Measurements from ENCODE around the gene RBM6.

The RBM6 gene

GRCh38 chr3:49942651-49943050 lies 2.7 kb downstream of the RBM6 start:
- Histone ChIP-seq H3K9me3 (ENCODE audit: insufficient read depth, low read depth, low read length) (no peaks in the 10 kb centered on the region), H3K9ac (ENCODE audit: low read depth, low read length) (no peak overlapping the region), H3K27ac (ENCODE audit: low read depth, low read length) (no peak overlapping the region), H3K36me3 (ENCODE audit: insufficient read depth, low read length) (peaks cover 9% of the 10 kb centered on the region; the same call in 1 of the 2 replicates), H3K4me3 (ENCODE audit: low read length) (no peak overlapping the region), H3K27me3 (ENCODE audit: insufficient read depth, low read length) (no peaks in the 10 kb centered on the region), H3K4me1 (ENCODE audit: insufficient read depth, low read length) (no peaks in the 10 kb centered on the region)
- WGBS, result 99% methylated on average over 2 of the region's 2 CpGs

DNA sequence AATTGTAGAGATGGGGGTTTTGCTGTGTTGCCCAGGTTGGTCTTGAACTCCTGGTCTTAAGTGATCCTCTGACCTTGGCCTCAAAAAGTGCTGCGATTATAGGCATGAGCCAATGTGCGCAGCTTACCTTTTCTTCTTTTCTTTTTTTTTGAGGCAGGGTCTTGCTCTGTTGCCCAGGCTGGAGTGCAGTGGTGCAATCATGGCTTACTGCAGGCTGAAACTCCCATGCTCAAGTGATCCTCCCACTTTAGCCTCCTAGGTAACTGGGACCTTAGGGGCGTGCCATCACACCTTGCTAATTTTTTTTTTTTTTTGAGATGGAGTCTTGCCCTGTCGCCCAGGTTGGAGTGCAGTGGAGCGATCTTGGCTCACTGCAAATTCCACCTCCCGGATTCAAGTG lies 13.0 kb downstream of the RBM6 start:
- H3K4me1 ChIP-seq (ENCODE audit: insufficient read depth, low read length), result no peaks in the 10 kb centered on the region
- H3K4me3 ChIP-seq (ENCODE audit: low read length), result no peak overlapping the region
- no peaks in the 10 kb centered on the region for H3K9me3 ChIP-seq (ENCODE audit: insufficient read depth, low read depth, low read length)
- H3K9ac ChIP-seq (ENCODE audit: low read depth, low read length), result no peak overlapping the region
- no peak overlapping the region for H3K27ac ChIP-seq (ENCODE audit: low read depth, low read length)
- 95% methylated on average over 6 of the region's 6 CpGs for WGBS
- no peaks in the 10 kb centered on the region for H3K27me3 ChIP-seq (ENCODE audit: insufficient read depth, low read length)
- H3K36me3 ChIP-seq (ENCODE audit: insufficient read depth, low read length), result no peaks in the 10 kb centered on the region

DNA sequence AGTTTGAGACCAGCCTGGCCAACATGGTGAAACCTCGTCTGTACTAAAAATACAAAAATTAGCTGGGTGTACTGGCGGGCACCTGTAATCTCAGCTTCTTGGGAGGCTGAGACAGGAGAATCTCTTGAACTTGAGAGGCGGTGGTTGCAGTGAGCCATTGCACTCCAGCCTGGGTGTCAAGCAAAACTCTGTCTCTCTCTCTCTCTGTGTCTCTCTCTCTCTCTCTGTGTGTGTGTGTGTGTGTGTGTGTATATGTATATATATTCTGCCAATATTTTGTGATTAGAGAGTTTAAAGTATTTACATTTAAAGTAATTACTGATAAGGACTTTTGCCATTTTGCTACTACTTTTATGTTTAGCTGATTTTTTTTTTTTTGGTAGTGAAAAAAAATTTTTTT lies 15.7 kb downstream of the RBM6 start:
- no peak overlapping the region for H3K27ac ChIP-seq (ENCODE audit: low read depth, low read length)
- no peak overlapping the region for H3K4me3 ChIP-seq (ENCODE audit: low read length)
- no peaks in the 10 kb centered on the region for H3K27me3 ChIP-seq (ENCODE audit: insufficient read depth, low read length)
- H3K9ac ChIP-seq (ENCODE audit: low read depth, low read length), result no peak overlapping the region
- WGBS, result 95% methylated on average over 3 of the region's 3 CpGs
- no peaks in the 10 kb centered on the region for H3K9me3 ChIP-seq (ENCODE audit: insufficient read depth, low read depth, low read length)
- H3K4me1 ChIP-seq (ENCODE audit: insufficient read depth, low read length), result no peaks in the 10 kb centered on the region
- H3K36me3 ChIP-seq (ENCODE audit: insufficient read depth, low read length), result no peaks in the 10 kb centered on the region

GRCh38 chr3:49966233-49966942 lies 26.4 kb downstream of the RBM6 start:
- Histone ChIP-seq H3K9ac (ENCODE audit: low read depth, low read length) (no peak overlapping the region), H3K36me3 (ENCODE audit: insufficient read depth, low read length) (peaks cover 33% of the 10 kb centered on the region), H3K9me3 (ENCODE audit: insufficient read depth, low read depth, low read length) (no peaks in the 10 kb centered on the region), H3K4me3 (ENCODE audit: low read length) (no peak overlapping the region), H3K27me3 (ENCODE audit: insufficient read depth, low read length) (no peaks in the 10 kb centered on the region), H3K27ac (ENCODE audit: low read depth, low read length) (no peak overlapping the region), H3K4me1 (ENCODE audit: insufficient read depth, low read length) (no peaks in the 10 kb centered on the region)
- 86% methylated on average over 1 of the region's 1 CpG for WGBS

DNA sequence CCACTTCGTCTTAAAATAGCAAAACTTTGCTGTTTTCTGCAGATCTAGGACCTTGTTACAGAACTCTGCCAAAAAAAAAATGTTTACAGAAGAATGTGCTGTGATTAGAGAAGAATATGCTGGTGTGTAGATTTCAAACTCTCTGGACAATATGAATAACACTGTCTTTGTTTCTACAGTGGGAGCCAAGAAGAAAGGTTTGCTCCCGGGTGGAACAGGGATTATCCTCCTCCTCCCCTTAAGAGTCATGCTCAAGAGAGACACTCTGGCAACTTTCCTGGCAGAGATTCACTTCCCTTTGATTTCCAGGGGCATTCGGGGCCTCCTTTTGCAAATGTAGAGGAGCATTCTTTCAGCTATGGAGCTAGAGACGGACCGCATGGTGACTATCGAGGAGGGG lies 27.3 kb downstream of the RBM6 start:
- Histone ChIP-seq H3K9ac (ENCODE audit: low read depth, low read length) (no peak overlapping the region), H3K4me3 (ENCODE audit: low read length) (no peak overlapping the region), H3K4me1 (ENCODE audit: insufficient read depth, low read length) (no peaks in the 10 kb centered on the region), H3K36me3 (ENCODE audit: insufficient read depth, low read length) (peaks cover 41% of the 10 kb centered on the region), H3K27me3 (ENCODE audit: insufficient read depth, low read length) (no peaks in the 10 kb centered on the region), H3K9me3 (ENCODE audit: insufficient read depth, low read depth, low read length) (no peaks in the 10 kb centered on the region), H3K27ac (ENCODE audit: low read depth, low read length) (no peak overlapping the region)
- 93% methylated on average over 6 of the region's 6 CpGs for WGBS

- no peaks in the 10 kb centered on the region for H3K9me3 ChIP-seq (ENCODE audit: insufficient read depth, low read depth, low read length)
- no peaks in the 10 kb centered on the region for H3K27me3 ChIP-seq (ENCODE audit: insufficient read depth, low read length)
- H3K9ac ChIP-seq (ENCODE audit: low read depth, low read length), result no peak overlapping the region
- 95% methylated on average over 8 of the region's 8 CpGs for WGBS
- H3K4me3 ChIP-seq (ENCODE audit: low read length), result no peak overlapping the region
- no peak overlapping the region for H3K27ac ChIP-seq (ENCODE audit: low read depth, low read length)
- H3K36me3 ChIP-seq (ENCODE audit: insufficient read depth, low read length), result peaks cover 44% of the 10 kb centered on the region
- no peaks in the 10 kb centered on the region for H3K4me1 ChIP-seq (ENCODE audit: insufficient read depth, low read length)
These were observed 28.4 kb downstream of the RBM6 start for GRCh38 chr3:49968346-49968745.

GRCh38 chr3:49972656-49973055 lies 32.7 kb downstream of the RBM6 start:
- H3K27me3 ChIP-seq (ENCODE audit: insufficient read depth, low read length), result no peaks in the 10 kb centered on the region
- H3K4me3 ChIP-seq (ENCODE audit: low read length), result no peak overlapping the region
- H3K9ac ChIP-seq (ENCODE audit: low read depth, low read length), result no peak overlapping the region
- peaks cover 9% of the 10 kb centered on the region; the same call in 1 of the 2 replicates for H3K4me1 ChIP-seq (ENCODE audit: insufficient read depth, low read length)
- 96% methylated on average over 10 of the region's 10 CpGs for WGBS
- peaks cover 46% of the 10 kb centered on the region for H3K36me3 ChIP-seq (ENCODE audit: insufficient read depth, low read length)
- H3K27ac ChIP-seq (ENCODE audit: low read depth, low read length), result no peak overlapping the region
- no peaks in the 10 kb centered on the region for H3K9me3 ChIP-seq (ENCODE audit: insufficient read depth, low read depth, low read length)

GRCh38 chr3:49976942-49977341 lies 37.0 kb downstream of the RBM6 start:
- H3K4me1 ChIP-seq (ENCODE audit: insufficient read depth, low read length), result peaks cover 9% of the 10 kb centered on the region; the same call in 1 of the 2 replicates
- WGBS, result 83% methylated on average over 2 of the region's 2 CpGs
- H3K27ac ChIP-seq (ENCODE audit: low read depth, low read length), result no peak overlapping the region
- H3K36me3 ChIP-seq (ENCODE audit: insufficient read depth, low read length), result peaks cover 49% of the 10 kb centered on the region
- H3K9ac ChIP-seq (ENCODE audit: low read depth, low read length), result no peak overlapping the region
- H3K4me3 ChIP-seq (ENCODE audit: low read length), result no peak overlapping the region
- H3K9me3 ChIP-seq (ENCODE audit: insufficient read depth, low read depth, low read length), result no peaks in the 10 kb centered on the region
- H3K27me3 ChIP-seq (ENCODE audit: insufficient read depth, low read length), result no peaks in the 10 kb centered on the region

- 72% methylated on average over 13 of the region's 13 CpGs for WGBS
- Histone ChIP-seq H3K9ac (ENCODE audit: low read depth, low read length) (no peak overlapping the region), H3K4me3 (ENCODE audit: low read length) (no peak overlapping the region), H3K4me1 (ENCODE audit: insufficient read depth, low read length) (no peaks in the 10 kb centered on the region), H3K9me3 (ENCODE audit: insufficient read depth, low read depth, low read length) (no peaks in the 10 kb centered on the region), H3K36me3 (ENCODE audit: insufficient read depth, low read length) (peaks cover 29% of the 10 kb centered on the region), H3K27me3 (ENCODE audit: insufficient read depth, low read length) (no peaks in the 10 kb centered on the region), H3K27ac (ENCODE audit: low read depth, low read length) (no peak overlapping the region)
These were observed 44.4 kb downstream of the RBM6 start for GRCh38 chr3:49984394-49984793.

DNA sequence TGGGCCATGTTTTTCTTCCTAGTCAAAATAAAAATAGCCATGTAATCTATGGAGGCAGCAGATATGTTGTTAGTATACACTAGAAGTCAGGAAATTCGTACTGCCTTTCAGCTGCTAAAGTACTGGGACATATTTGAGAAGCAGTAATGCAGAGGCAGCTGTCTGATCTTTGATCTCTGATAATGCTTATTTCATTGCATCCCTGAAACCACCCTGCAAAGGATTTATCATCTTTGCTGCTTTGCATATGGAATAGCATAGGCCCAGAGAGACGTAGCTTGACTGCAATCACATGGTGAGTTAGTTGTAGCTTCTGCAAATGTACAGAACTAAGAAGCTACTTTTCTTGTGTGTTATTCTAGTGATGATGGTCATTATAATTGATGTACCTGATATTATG lies 52.4 kb downstream of the RBM6 start:
- Histone ChIP-seq H3K9ac (ENCODE audit: low read depth, low read length) (no peak overlapping the region), H3K4me3 (ENCODE audit: low read length) (no peak overlapping the region), H3K36me3 (ENCODE audit: insufficient read depth, low read length) (peaks cover 31% of the 10 kb centered on the region), H3K27ac (ENCODE audit: low read depth, low read length) (no peak overlapping the region), H3K27me3 (ENCODE audit: insufficient read depth, low read length) (no peaks in the 10 kb centered on the region), H3K9me3 (ENCODE audit: insufficient read depth, low read depth, low read length) (no peaks in the 10 kb centered on the region), H3K4me1 (ENCODE audit: insufficient read depth, low read length) (peaks cover 12% of the 10 kb centered on the region)
- WGBS, result 91% methylated on average over 2 of the region's 2 CpGs

- no peaks in the 10 kb centered on the region for H3K9me3 ChIP-seq (ENCODE audit: insufficient read depth, low read depth, low read length)
- no peak overlapping the region for H3K4me3 ChIP-seq (ENCODE audit: low read length)
- H3K27ac ChIP-seq (ENCODE audit: low read depth, low read length), result no peak overlapping the region
- no peak overlapping the region for H3K9ac ChIP-seq (ENCODE audit: low read depth, low read length)
- peaks cover 14% of the 10 kb centered on the region for H3K4me1 ChIP-seq (ENCODE audit: insufficient read depth, low read length)
- WGBS, result no CpG with 5 or more reads among the region's 1 CpG
- no peaks in the 10 kb centered on the region for H3K27me3 ChIP-seq (ENCODE audit: insufficient read depth, low read length)
- peaks cover 32% of the 10 kb centered on the region for H3K36me3 ChIP-seq (ENCODE audit: insufficient read depth, low read length)
These were observed 54.5 kb downstream of the RBM6 start for GRCh38 chr3:49994476-49994875.

GRCh38 chr3:49996016-49996415 lies 56.1 kb downstream of the RBM6 start:
- Histone ChIP-seq H3K9ac (ENCODE audit: low read depth, low read length) (no peak overlapping the region), H3K36me3 (ENCODE audit: insufficient read depth, low read length) (peaks cover 36% of the 10 kb centered on the region), H3K27ac (ENCODE audit: low read depth, low read length) (no peak overlapping the region), H3K4me1 (ENCODE audit: insufficient read depth, low read length) (peaks cover 14% of the 10 kb centered on the region), H3K9me3 (ENCODE audit: insufficient read depth, low read depth, low read length) (no peaks in the 10 kb centered on the region), H3K4me3 (ENCODE audit: low read length) (no peak overlapping the region), H3K27me3 (ENCODE audit: insufficient read depth, low read length) (no peaks in the 10 kb centered on the region)
- WGBS, result 98% methylated on average over 2 of the region's 2 CpGs

Data from HUES64 (cell line).